C4-2B (cell line): ENCODE data around the gene GAK.

ENCODE experiments used
- ZFX ChIP-seq: fragments of 450-650 bp; IDR thresholded peaks from 2 replicates; pipeline ENCODE4 v1.6.1; 2017
- TF ChIP-seq, protein P1 (sequence below): fragments of 450-650 bp; conservative IDR thresholded peaks from 2 replicates; pipeline ENCODE4 v1.5.1; 2017; ENCODE audit warnings: mild to moderate bottlenecking

DNA sequence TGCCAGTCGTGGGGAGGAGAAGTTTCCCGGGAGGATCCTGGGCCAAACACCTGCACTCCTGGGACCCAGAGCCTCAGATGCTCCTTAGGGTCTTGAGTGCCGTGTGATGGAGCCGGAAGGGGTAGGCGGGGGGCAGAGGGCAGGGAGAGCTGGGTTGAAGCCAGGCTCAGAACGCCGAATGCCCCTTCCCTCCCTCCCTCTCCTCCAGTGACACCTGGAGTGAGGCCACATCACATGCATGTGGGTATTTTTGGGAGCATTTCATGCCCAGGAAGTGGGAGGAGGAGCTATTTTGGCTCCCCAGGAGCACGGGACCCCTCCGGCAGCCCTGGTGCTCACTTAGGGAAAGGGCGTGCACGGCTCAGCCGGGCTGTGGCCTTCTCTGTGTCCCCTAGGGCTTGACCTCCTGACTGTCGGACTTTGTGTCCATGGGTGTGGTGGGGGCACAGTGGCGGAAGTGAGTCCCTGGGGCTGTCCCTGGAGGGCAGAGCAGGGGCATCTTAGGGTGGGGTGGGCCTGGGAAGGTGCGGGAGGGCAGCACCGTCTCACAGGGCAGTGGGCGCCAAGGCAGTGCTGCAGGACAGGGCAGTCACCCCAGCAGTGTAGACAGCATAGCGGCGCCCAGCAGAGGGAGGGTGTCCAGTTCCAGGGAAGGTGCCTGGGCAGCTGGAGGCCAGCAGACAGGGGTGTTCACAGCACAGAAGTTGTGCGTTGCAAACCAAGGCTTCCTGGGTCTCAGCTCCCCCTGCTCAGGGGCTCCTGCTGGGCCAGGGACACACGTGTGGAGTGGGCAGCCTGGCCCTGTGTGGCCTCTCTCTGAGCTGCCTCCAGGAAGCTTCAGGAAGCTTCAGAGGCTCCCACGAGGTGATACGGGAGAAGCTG, 101.3 kb downstream of the GAK start:
- TF ChIP-seq, protein P1, sequence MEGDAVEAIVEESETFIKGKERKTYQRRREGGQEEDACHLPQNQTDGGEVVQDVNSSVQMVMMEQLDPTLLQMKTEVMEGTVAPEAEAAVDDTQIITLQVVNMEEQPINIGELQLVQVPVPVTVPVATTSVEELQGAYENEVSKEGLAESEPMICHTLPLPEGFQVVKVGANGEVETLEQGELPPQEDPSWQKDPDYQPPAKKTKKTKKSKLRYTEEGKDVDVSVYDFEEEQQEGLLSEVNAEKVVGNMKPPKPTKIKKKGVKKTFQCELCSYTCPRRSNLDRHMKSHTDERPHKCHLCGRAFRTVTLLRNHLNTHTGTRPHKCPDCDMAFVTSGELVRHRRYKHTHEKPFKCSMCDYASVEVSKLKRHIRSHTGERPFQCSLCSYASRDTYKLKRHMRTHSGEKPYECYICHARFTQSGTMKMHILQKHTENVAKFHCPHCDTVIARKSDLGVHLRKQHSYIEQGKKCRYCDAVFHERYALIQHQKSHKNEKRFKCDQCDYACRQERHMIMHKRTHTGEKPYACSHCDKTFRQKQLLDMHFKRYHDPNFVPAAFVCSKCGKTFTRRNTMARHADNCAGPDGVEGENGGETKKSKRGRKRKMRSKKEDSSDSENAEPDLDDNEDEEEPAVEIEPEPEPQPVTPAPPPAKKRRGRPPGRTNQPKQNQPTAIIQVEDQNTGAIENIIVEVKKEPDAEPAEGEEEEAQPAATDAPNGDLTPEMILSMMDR = no peak
- TF ChIP-seq ZFX = no peak
